ENCODE measurements around the gene APBB1.

The APBB1 gene

GRCh38 chr11:6419009-6419631 is at the start of gene APBB1:
Gene APBB1 (minus strand): TSS chr11:6419094. CDS start chr11:6411347, 7,747 bp downstream.
- DNase-seq = peak; percentile 84

- DNase-seq = no peak
Measured at GRCh38 chr11:6459099-6459450, 40.2 kb upstream of the APBB1 start.

GRCh38 chr11:6458352-6459098 is 39.6 kb upstream of the APBB1 start:
- DNase-seq = no peak

- DNase-seq = no peak
Measured at GRCh38 chr11:6457581-6458320, 38.9 kb upstream of the APBB1 start.

GRCh38 chr11:6456361-6457073 is 37.6 kb upstream of the APBB1 start:
- DNase-seq = no peak

GRCh38 chr11:6455070-6455469 is 36.2 kb upstream of the APBB1 start:
- no peak for DNase-seq

- no peak for DNase-seq
Measured at GRCh38 chr11:6453152-6453551, 34.3 kb upstream of the APBB1 start.

- DNase-seq = no peak
Measured at GRCh38 chr11:6452219-6452618, 33.3 kb upstream of the APBB1 start.

GRCh38 chr11:6448574-6448973 is 29.7 kb upstream of the APBB1 start:
- no peak for DNase-seq

GRCh38 chr11:6443269-6444003 is 24.5 kb upstream of the APBB1 start:
- peak; percentile 84 for DNase-seq

GRCh38 chr11:6442441-6442840 is 23.5 kb upstream of the APBB1 start:
- no peak for DNase-seq

- DNase-seq = no peak
Measured at GRCh38 chr11:6440906-6441358, 22.0 kb upstream of the APBB1 start, which contains the start of gene HPX. Gene HPX (minus strand): TSS chr11:6440987. CDS start chr11:6440963, 24 bp downstream.

GRCh38 chr11:6438979-6439571 is 20.2 kb upstream of the APBB1 start:
- peak; percentile 62 for DNase-seq

GRCh38 chr11:6437993-6438392 is 19.1 kb upstream of the APBB1 start:
- DNase-seq = no peak

- DNase-seq = no peak
Measured at GRCh38 chr11:6437423-6437822, 18.5 kb upstream of the APBB1 start.

GRCh38 chr11:6433998-6434660 is 15.2 kb upstream of the APBB1 start:
- DNase-seq = no peak

GRCh38 chr11:6431861-6432260 is 13.0 kb upstream of the APBB1 start:
- DNase-seq = peak; percentile 61

GRCh38 chr11:6427516-6427915 is 8.6 kb upstream of the APBB1 start:
- DNase-seq = no peak

GRCh38 chr11:6420677-6421076 is 1.8 kb upstream of the APBB1 start:
- DNase-seq = no peak

GRCh38 chr11:6418557-6419008 is 311 bp downstream of the APBB1 start:
- DNase-seq = no peak

- no peak for DNase-seq
Measured at GRCh38 chr11:6417907-6418556, 862 bp downstream of the APBB1 start.
